Measurements from ENCODE around the gene GRIA4. TPM values are rescaled to one million over a fixed set of nuclear protein-coding genes. Genes with fewer than 3 reads are reported as not detected.
"Not testable (repeated sequence)": the region's sequence is repeated elsewhere in the genome, so short reads cannot be mapped to it uniquely, and the experiment has no call there.

The GRIA4 gene
- total RNA-seq, 1 donor, result 5.2 TPM

GRCh38 chr11:105774899-105775298 is 165.0 kb downstream of the GRIA4 start:
- no peak for DNase-seq (ENCODE audit: low read depth)
- TF ChIP-seq, protein P1, sequence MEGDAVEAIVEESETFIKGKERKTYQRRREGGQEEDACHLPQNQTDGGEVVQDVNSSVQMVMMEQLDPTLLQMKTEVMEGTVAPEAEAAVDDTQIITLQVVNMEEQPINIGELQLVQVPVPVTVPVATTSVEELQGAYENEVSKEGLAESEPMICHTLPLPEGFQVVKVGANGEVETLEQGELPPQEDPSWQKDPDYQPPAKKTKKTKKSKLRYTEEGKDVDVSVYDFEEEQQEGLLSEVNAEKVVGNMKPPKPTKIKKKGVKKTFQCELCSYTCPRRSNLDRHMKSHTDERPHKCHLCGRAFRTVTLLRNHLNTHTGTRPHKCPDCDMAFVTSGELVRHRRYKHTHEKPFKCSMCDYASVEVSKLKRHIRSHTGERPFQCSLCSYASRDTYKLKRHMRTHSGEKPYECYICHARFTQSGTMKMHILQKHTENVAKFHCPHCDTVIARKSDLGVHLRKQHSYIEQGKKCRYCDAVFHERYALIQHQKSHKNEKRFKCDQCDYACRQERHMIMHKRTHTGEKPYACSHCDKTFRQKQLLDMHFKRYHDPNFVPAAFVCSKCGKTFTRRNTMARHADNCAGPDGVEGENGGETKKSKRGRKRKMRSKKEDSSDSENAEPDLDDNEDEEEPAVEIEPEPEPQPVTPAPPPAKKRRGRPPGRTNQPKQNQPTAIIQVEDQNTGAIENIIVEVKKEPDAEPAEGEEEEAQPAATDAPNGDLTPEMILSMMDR (IDR thresholded peaks at IDR 0.05; ENCODE audit: insufficient read depth, low read depth, low read length), result no peak
- no peak overlapping the region for H3K4me3 ChIP-seq (ENCODE audit: low read depth, low read length)

- no peak for DNase-seq (ENCODE audit: low read depth)
- no peak overlapping the region for H3K4me3 ChIP-seq (ENCODE audit: low read depth, low read length)
- TF ChIP-seq, protein P1 (IDR thresholded peaks at IDR 0.05; ENCODE audit: insufficient read depth, low read depth, low read length), result no peak
Observed at GRCh38 chr11:105780781-105781525, 171.1 kb downstream of the GRIA4 start.

- no peak for DNase-seq (ENCODE audit: low read depth)
- TF ChIP-seq, protein P1 (IDR thresholded peaks at IDR 0.05; ENCODE audit: insufficient read depth, low read depth, low read length), result no peak
- no peak overlapping the region for H3K4me3 ChIP-seq (ENCODE audit: low read depth, low read length)
Observed at GRCh38 chr11:105781807-105782206, 171.9 kb downstream of the GRIA4 start.

DNA sequence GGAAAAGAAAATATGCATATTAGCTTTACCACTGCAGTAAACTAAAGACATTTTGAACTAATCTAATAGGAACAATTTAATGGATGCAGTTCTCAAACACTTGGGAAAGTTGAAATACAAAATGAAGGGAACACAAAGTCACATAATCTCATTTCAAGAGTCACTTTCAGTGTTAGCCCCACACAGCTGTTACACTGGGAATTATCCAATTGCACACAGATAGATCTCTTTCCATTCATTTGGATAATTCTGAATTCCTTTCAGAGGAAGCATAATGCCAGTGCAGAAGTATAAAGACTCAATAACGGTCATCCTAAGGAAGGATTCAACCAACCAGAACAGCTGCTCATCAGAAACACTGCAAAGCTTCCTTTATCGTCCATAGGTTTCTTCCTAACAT is 173.3 kb downstream of the GRIA4 start:
- no peak overlapping the region for H3K4me3 ChIP-seq (ENCODE audit: low read depth, low read length)
- TF ChIP-seq, protein P1 (IDR thresholded peaks at IDR 0.05; ENCODE audit: insufficient read depth, low read depth, low read length), result no peak
- DNase-seq (ENCODE audit: low read depth), result no peak

- H3K4me3 ChIP-seq (ENCODE audit: low read depth, low read length); DNase-seq (ENCODE audit: low read depth): not testable (repeated sequence)
Observed at GRCh38 chr11:105785850-105786249, 176.0 kb downstream of the GRIA4 start.

DNA sequence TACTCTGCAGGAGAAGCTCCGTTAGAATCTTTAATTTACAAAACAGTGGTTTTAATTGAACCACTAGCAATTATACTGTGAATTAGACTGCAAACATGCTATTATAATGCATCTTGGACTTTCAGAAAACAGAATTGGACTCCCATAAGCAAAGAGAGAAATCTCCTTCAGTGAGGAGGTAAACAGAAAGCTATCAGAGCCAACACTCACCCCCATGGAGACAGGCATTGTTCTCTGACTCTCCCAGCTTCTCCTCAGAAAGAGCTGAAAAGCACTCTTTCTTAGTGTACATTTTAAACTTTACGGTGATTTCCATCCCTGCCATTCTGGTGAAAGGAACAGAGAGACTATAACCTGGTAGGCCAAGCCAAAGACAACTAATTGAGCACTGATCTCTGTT is 176.9 kb downstream of the GRIA4 start:
- no peak overlapping the region for H3K4me3 ChIP-seq (ENCODE audit: low read depth, low read length)
- no peak for DNase-seq (ENCODE audit: low read depth)
- TF ChIP-seq, protein P1 (IDR thresholded peaks at IDR 0.05; ENCODE audit: insufficient read depth, low read depth, low read length), result no peak

DNA sequence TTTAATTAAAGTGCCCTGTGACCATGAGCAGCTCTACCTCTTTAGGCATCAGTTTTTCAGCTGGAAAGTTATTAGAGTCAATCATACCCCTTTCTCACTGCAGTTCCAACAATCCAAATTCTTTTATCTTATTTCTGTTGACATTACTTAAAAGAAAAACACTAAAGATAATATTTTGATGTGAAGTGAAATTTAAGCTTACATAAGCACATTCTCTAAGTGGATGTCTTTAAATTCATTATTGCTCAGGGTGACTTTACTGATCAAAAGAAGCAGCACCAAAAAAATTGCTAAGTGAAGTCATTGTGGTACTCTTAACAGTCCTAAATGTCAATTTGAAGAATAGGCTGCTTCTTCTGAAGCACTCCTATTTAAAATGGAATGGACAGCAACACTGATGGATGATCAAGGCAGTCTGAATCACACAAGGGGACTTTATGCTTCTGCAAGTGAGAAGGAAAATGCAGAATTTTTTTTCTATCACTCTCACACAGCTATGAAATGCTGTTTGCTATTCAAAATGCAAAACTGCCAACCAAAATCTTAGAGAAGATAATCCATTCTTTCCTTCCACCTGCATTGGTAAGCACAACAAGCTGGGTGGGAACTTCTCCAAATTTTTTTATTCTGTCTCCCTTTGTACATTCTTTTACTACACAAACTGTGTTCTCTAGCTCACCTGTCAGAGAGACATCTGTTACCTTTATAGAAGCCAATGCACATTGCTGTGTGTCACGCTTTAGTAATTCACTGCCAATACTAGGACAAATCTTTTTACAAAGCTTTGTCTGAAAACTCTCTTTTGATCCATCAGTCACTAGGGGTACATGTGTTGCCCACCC is 179.9 kb downstream of the GRIA4 start:
- TF ChIP-seq, protein P1 (IDR thresholded peaks at IDR 0.05; ENCODE audit: insufficient read depth, low read depth, low read length), result no peak
- DNase-seq (ENCODE audit: low read depth), result no peak
- no peak overlapping the region for H3K4me3 ChIP-seq (ENCODE audit: low read depth, low read length)
